Thyroid gland (tissue), 4 donors: ENCODE data around the gene RCAN2.

Source experiments
- CTCF ChIP-seq, 6 experiments: fragments of 200-600 bp in 3 of 6; fragments of 450-650 bp in 3 of 6; sonication (generic) in 3 of 6; IDR thresholded peaks; one replicate each; pipeline ENCODE4 v1.5.1; 2016 to 2019; ENCODE audit warnings: antibody characterized with exemption in 6 of 6, mild to moderate bottlenecking in 2 of 6, inconsistent platforms in 1 of 6, moderate library complexity in 1 of 6
- POLR2A ChIP-seq, 2 donors: fragments of 450-650 bp; IDR thresholded peaks; one replicate each; pipeline ENCODE4 v1.6.1; 2017; ENCODE audit warnings: antibody characterized with exemption in 2 of 2, mild to moderate bottlenecking in 2 of 2, moderate library complexity in 1 of 2

DNA sequence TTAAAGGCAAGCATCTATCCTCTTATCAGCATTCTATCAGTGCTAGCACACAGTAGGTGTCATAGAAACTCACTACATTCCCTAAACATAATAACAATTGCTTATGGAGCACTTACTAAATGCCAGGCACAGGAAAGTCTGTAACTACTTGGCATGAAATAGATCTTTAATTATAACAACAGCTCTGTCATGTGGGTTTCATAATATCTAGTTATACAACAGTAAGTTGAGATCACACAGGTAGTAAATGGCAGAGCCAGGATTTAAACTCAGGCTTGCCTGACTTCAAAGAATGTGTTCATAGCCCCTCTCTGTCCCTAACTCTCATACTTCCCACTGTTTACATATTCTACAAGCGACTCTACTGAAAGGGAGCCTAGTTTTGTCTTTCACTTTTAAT is 254.5 kb downstream of the RCAN2 start:
- no peak for TF ChIP-seq CTCF (IDR thresholded peaks at IDR 0.05)
- TF ChIP-seq POLR2A (IDR thresholded peaks at IDR 0.05) = no peak
